Tibial nerve (tissue), 4 donors: ENCODE results near the gene MFSD12. TPM values are rescaled to one million over a fixed set of nuclear protein-coding genes. Genes with fewer than 3 reads are reported as not detected.
"Not testable (repeated sequence)": the region's sequence is repeated elsewhere in the genome, so short reads cannot be mapped to it uniquely, and the experiment has no call there.

ENCODE experiments used
- DNase-seq, 2 donors: peaks; one replicate each; pipeline ENCODE4 v3.0.0-alpha.2; 2019; ENCODE audit warnings: low spot score in 2 of 2
- H3K27ac ChIP-seq, 4 donors: fragments of 200-600 bp; sonication (generic) in 3 of 4; one replicate each; pipeline ENCODE4 v1.5.1; 2017 to 2019; ENCODE audit warnings: mild to moderate bottlenecking in 1 of 4
- H3K27me3 ChIP-seq, 2 donors: fragments of 200-600 bp; sonication (generic) in 1 of 2; one replicate each; pipeline versions ENCODE4 v1.5.1 to v1.6.0; 2017 to 2019
- H3K36me3 ChIP-seq, 3 donors: fragments of 200-600 bp; sonication (generic); one replicate each; pipeline ENCODE4 v1.5.1; 2018 to 2019
- H3K4me1 ChIP-seq, 4 donors: fragments of 200-600 bp; sonication (generic) in 3 of 4; one replicate each; pipeline ENCODE4 v1.5.1; 2017 to 2019
- H3K4me3 ChIP-seq, 4 donors: fragments of 200-600 bp; sonication (generic) in 3 of 4; one replicate each; pipeline ENCODE4 v1.5.1; 2017 to 2019; ENCODE audit warnings: mild to moderate bottlenecking in 1 of 4, moderate library complexity in 1 of 4
- H3K9me3 ChIP-seq, 4 donors: fragments of 200-600 bp; sonication (generic) in 3 of 4; one replicate each; pipeline ENCODE4 v1.5.1; 2017 to 2019
- EP300 ChIP-seq, 2 donors: sonication (generic); formaldehyde crosslinking; IDR thresholded peaks; one replicate each; pipeline ENCODE4 v1.6.1; 2017; ENCODE audit warnings: antibody characterized with exemption in 2 of 2, mild to moderate bottlenecking in 1 of 2
- POLR2A ChIP-seq, 2 donors: fragments of 450-650 bp; IDR thresholded peaks; one replicate each; pipeline ENCODE4 v1.6.1; 2017; ENCODE audit warnings: antibody characterized with exemption in 2 of 2, mild to moderate bottlenecking in 2 of 2, moderate library complexity in 2 of 2
- WGBS, 2 donors: methylation state at CpG; one replicate each; pipeline ENCODE4 v1.1.5; 2018; 5-methylcytosine and 5-hydroxymethylcytosine counted together
- total RNA-seq, 4 donors: library from RNA; depleted of rRNA; stranded (reverse); fragments of >200 nt; gene quantifications; one replicate each; pipeline ENCODE4 v1.1.0, GENCODE V29; 2016
- TF ChIP-seq, protein P1 (sequence below), 5 experiments: fragments of 200-600 bp in 3 of 5; fragments of 450-650 bp in 2 of 5; sonication (generic) in 3 of 5; IDR thresholded peaks; one replicate each; pipeline ENCODE4 v1.5.1; 2016 to 2019; ENCODE audit warnings: antibody characterized with exemption in 5 of 5, mild to moderate bottlenecking in 3 of 5, moderate library complexity in 2 of 5

Gene MFSD12
- total RNA-seq, 4 donors from 2014 or later: 45.7 to 108 (median 62.8) TPM

DNA sequence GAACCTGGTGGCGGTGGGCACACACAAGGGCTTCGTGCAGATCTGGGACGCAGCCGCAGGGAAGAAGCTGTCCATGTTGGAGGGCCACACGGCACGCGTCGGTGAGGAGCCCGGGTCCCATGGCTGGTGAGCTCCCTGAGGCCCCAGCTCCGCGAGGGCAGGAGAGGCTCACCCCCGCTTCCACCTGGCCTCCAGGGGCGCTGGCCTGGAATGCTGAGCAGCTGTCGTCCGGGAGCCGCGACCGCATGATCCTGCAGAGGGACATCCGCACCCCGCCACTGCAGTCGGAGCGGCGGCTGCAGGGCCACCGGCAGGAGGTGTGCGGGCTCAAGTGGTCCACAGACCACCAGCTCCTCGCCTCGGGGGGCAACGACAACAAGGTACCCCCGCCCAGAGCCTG lies 25.7 kb downstream of the MFSD12 start:
- H3K9me3 ChIP-seq: no peaks in the 10 kb centered on the region
- peaks cover 0 to 15% (median 7%) of the 10 kb centered on the region in 4 donors for H3K4me1 ChIP-seq
- H3K36me3 ChIP-seq: peaks cover 15 to 76% (median 37%) of the 10 kb centered on the region in 3 donors
- 88 to 92% methylated on average over 21 of the region's 29 CpGs for WGBS, 2 donors
- no peak for DNase-seq
- no peak overlapping the region for H3K4me3 ChIP-seq
- H3K27me3 ChIP-seq: no peaks in the 10 kb centered on the region
- no peak overlapping the region for H3K27ac ChIP-seq
- TF ChIP-seq EP300 (IDR thresholded peaks at IDR 0.05): no peak
- TF ChIP-seq, protein P1, sequence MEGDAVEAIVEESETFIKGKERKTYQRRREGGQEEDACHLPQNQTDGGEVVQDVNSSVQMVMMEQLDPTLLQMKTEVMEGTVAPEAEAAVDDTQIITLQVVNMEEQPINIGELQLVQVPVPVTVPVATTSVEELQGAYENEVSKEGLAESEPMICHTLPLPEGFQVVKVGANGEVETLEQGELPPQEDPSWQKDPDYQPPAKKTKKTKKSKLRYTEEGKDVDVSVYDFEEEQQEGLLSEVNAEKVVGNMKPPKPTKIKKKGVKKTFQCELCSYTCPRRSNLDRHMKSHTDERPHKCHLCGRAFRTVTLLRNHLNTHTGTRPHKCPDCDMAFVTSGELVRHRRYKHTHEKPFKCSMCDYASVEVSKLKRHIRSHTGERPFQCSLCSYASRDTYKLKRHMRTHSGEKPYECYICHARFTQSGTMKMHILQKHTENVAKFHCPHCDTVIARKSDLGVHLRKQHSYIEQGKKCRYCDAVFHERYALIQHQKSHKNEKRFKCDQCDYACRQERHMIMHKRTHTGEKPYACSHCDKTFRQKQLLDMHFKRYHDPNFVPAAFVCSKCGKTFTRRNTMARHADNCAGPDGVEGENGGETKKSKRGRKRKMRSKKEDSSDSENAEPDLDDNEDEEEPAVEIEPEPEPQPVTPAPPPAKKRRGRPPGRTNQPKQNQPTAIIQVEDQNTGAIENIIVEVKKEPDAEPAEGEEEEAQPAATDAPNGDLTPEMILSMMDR (IDR thresholded peaks at IDR 0.05): no peak
- TF ChIP-seq POLR2A (IDR thresholded peaks at IDR 0.05): no peak

DNA sequence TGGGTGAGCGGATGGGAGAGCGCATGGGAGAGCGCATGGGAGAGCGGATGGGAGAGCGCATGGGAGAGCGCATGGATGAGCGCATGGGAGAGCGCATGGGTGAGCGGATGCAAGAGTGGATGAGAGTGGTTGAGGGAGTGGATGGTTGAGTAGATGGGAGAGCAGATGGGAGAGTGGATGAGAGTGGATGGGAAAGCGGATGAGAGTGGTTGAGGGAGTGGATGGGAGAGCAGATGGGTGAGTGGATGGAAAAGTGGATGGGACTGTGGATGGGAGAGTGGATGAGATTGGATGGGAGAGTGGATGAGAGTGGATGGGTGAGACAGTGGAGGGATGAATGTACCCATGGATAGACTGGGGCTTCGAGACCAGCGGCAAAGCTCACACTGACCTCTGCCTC lies 27.0 kb downstream of the MFSD12 start:
- H3K36me3 ChIP-seq: peaks cover 15 to 82% (median 48%) of the 10 kb centered on the region in 3 donors
- no peak for TF ChIP-seq POLR2A (IDR thresholded peaks at IDR 0.05)
- TF ChIP-seq, protein P1 (IDR thresholded peaks at IDR 0.05): no peak
- TF ChIP-seq EP300 (IDR thresholded peaks at IDR 0.05): no peak
- WGBS, 2 donors: 93 to 96% methylated on average over 12 of the region's 12 CpGs

DNA sequence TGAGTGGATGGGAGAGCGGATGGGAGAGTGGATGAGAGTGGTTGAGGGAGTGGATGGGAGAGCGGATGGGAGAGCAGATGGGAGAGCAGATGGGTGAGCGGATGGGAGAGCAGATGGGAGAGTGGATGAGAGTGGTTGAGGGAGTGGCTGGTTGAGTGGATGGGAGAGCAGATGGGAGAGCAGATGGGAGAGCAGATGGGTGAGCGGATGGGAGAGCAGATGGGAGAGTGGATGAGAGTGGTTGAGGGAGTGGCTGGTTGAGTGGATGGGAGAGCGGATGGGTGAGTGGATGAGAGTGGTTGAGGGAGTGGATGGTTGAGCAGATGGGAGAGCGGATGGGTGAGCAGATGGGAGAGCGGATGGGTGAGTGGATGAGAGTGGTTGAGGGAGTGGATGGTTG lies 28.1 kb downstream of the MFSD12 start:
- 91 to 95% methylated on average over 7 of the region's 7 CpGs for WGBS, 2 donors

More for the DNA sequence above, 27.0 kb downstream of the MFSD12 start:
- H3K27ac ChIP-seq: no peak overlapping the region
- no peaks in the 10 kb centered on the region for H3K9me3 ChIP-seq
- H3K4me3 ChIP-seq: no peak overlapping the region
- DNase-seq: no peak
- H3K4me1 ChIP-seq: peaks cover 0 to 2% (median 0%) of the 10 kb centered on the region in 4 donors
- H3K27me3 ChIP-seq: no peaks in the 10 kb centered on the region

GRCh38 chr19:3528539-3529211 lies 28.7 kb downstream of the MFSD12 start:
- H3K4me3 ChIP-seq: no peak overlapping the region
- H3K27ac ChIP-seq: no peak overlapping the region
- no peaks in the 10 kb centered on the region for H3K9me3 ChIP-seq
- no peaks in the 10 kb centered on the region for H3K27me3 ChIP-seq
- DNase-seq: no peak
- WGBS, 2 donors: 94 to 97% methylated on average over 20 of the region's 20 CpGs
- TF ChIP-seq EP300 (IDR thresholded peaks at IDR 0.05) (no peak), POLR2A (IDR thresholded peaks at IDR 0.05) (no peak)
- TF ChIP-seq, protein P1 (IDR thresholded peaks at IDR 0.05): no peak
- H3K4me1 ChIP-seq: no peaks in the 10 kb centered on the region
- peaks cover 8 to 79% (median 37%) of the 10 kb centered on the region in 3 donors for H3K36me3 ChIP-seq

More for the DNA sequence above, 28.1 kb downstream of the MFSD12 start:
- not testable (repeated sequence) for H3K9me3 ChIP-seq, H3K27ac ChIP-seq, DNase-seq, H3K4me3 ChIP-seq, H3K27me3 ChIP-seq, H3K4me1 ChIP-seq
- H3K36me3 ChIP-seq: peaks cover 8 to 79% (median 38%) of the 10 kb centered on the region in 3 donors

- H3K4me1 ChIP-seq: no peaks in the 10 kb centered on the region
- WGBS, 2 donors: 98 to 100% methylated on average over 3 to 11 of the region's 14 CpGs
- H3K4me3 ChIP-seq: no peak overlapping the region
- peaks cover 8 to 79% (median 33%) of the 10 kb centered on the region in 3 donors for H3K36me3 ChIP-seq
- TF ChIP-seq EP300 (IDR thresholded peaks at IDR 0.05): no peak
- TF ChIP-seq POLR2A (IDR thresholded peaks at IDR 0.05): no peak
- TF ChIP-seq, protein P1 (IDR thresholded peaks at IDR 0.05): no peak
- no peaks in the 10 kb centered on the region for H3K27me3 ChIP-seq
- DNase-seq: no peak
- no peaks in the 10 kb centered on the region for H3K9me3 ChIP-seq
- H3K27ac ChIP-seq: no peak overlapping the region
Observed at GRCh38 chr19:3528080-3528479, 29.3 kb downstream of the MFSD12 start.
